ENCODE results near the gene CLEC4C.

The CLEC4C gene

GRCh38 chr12:7729746-7730145 lies 17.4 kb downstream of the CLEC4C start:
- DNase-seq (ENCODE audit: low read depth in 2 of 2, low spot score in 1 of 2), result no peak

GRCh38 chr12:7723926-7724325 lies 23.2 kb downstream of the CLEC4C start:
- DNase-seq (ENCODE audit: low read depth in 2 of 2, low spot score in 1 of 2), result no peak

DNA sequence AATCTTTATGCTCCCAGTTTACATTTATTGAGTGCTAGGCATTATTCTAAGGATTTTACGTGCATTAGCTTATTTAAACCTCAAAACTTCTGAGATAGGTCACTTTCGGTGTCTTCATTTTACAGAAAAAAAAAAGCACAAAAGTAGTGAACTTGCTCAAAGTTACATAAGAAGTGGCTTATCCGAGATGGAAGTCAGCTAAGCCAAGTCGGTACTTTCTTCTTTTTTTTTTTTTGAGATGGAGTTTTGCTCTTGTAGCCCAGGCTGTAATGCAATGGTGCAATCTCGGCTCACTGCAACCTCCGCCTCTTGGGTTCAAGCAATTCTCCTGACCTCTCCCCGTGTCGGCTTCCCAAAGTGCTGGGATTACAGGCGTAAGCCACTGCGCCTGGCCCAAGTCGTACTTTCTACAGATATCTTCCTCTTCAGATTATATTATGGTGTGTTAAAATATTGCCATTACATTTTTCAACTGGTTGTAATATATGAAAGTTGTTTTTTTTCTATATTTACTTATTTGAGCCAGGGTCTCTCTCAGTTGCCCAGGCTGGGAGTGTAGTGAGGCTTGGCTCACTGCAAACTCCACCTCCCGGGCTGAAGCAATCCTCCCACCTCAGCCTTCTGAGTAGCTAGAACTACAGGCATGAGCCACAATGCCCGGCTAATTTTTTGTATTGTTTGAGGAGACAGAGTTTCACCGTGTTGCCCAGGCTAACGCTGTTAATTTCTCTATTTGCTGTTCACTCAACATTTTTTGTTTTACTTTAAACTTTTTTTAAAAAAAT lies 27.0 kb downstream of the CLEC4C start:
- no peak for DNase-seq (ENCODE audit: low read depth in 2 of 2, low spot score in 1 of 2)

- no peak for DNase-seq (ENCODE audit: low read depth in 2 of 2, low spot score in 1 of 2)
Observed at GRCh38 chr12:7716381-7716780, 30.8 kb downstream of the CLEC4C start.

DNA sequence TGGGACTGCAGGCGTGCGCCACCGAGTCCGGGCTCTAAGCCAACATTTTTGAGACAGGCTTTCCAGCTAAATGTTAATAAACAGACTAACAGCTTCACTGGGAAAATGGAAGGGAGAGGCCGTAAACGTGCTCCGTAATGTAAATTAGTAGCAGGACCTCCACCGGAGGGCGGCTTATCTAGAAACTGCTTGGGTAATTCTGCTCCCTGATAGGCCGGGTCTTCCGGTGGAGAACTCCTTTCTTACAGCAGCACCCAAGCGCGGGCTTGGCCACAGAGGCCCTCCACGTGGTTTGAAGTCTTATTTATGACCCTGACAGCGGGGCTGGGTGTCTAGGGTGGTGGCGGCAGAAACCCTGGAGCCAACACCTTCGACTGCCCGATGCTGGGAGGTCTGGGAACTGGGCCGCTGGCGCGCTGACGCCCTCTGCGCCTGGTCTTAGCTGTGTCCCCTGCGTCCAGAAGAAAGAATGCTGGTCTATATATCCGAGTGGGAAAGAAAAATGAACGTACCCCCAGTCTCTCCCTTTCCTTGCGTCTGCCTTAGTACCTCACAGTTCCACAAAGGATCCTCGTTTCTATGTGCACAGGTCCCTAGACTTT lies 34.2 kb downstream of the CLEC4C start:
- DNase-seq (ENCODE audit: low read depth in 2 of 2, low spot score in 1 of 2), result no peak

DNA sequence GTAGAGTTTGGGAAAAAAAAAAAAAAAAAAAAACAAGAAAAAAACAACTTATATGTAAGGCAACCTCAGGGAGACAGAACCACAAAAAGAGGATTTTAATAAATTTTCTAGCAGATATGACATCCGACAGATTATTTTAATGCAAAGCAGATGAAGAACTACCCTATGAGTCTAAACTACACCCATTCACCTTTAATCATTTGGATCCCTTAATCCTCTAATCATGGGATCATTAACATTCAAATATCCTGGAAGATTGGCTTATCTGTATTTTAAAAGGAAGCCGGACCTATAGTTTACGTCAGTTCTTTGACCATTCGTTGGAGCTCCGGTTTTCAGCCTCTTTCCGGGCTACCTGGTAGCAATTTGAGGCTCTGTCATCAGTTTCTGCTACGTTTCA lies 36.0 kb downstream of the CLEC4C start, which contains the start of gene DPPA3:
Gene DPPA3 (plus strand): TSS at position 301 of the 400 bp plus-strand sequence. CDS start 138 bp downstream, outside the sequence.
- no peak for DNase-seq (ENCODE audit: low read depth in 2 of 2, low spot score in 1 of 2)

DNA sequence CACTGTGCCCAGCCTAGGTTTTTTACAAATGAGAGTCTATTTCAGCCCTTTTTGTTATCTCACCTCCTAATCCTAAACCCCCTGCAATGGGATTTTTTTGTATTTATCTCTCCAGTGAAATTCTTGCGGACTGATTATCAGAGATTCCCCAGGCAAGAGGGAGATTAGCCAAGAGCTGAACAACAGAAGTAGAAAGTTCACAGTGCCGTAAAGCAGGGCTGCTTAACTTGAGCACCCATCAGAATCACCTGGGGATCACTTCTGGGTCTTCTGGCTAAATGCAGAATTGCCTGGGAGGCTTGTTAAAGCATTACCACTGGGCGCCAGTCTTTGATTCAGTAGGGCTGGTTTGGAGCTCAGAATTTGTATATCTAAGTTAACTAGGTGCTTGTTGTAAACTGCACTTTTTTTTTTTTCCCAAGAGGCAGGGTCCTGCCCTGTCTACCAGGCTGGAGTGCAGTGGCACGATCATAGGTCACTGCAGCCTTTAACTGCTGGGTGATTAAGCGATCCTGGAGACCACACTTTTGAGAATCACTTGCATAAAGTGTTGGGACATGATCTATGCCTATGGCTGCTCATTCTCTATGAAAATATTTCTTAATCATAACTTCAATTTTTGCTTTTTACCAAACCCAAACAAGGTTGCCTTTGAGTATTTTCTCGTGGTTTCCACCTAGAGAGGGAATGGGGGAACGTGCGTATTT lies 37.1 kb downstream of the CLEC4C start:
- DNase-seq (ENCODE audit: low read depth in 2 of 2, low spot score in 1 of 2), result no peak

- no peak for DNase-seq (ENCODE audit: low read depth in 2 of 2, low spot score in 1 of 2)
Observed at GRCh38 chr12:7705846-7706245, 41.3 kb downstream of the CLEC4C start.

GRCh38 chr12:7695566-7696197 lies 51.5 kb downstream of the CLEC4C start, which contains the start of gene GDF3:
GDF3 (minus strand) TSS chr12:7695775; CDS start chr12:7695728, 47 bp downstream.
- DNase-seq (ENCODE audit: low read depth in 2 of 2, low spot score in 1 of 2), result no peak

GRCh38 chr12:7695237-7695560 lies 52.0 kb downstream of the CLEC4C start:
- no peak for DNase-seq (ENCODE audit: low read depth in 2 of 2, low spot score in 1 of 2)

DNA sequence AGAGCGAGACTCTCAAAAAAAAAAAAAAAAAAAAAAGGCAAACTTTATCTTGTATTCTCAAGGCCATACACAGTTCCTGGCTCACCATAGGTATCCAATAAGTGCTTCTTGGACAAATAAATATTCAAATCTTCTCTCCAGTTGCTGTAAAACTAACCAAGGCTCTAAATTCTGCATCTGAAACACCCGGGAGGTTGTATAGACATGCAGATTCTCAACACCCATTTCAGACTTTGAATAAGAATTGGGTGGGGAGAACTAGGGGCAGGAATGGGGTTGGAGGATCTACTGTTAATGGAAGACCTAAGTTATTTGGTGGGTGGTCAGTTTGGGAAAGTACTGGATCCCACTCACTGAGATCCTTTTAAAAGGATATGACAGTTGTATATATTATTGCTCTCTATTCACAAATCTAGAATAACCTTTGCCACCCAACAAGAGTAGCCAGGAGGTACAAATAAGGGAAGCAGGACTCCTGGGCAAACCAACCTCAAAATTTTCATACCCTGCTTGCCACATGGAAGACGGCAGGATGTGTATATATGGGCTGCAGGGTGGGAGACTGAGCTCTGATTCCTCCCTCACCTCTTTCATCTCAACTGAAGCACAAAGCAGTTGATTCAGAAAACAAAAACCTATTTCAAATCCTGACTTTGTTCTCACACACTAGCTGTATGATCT lies 52.5 kb downstream of the CLEC4C start:
- DNase-seq (ENCODE audit: low read depth in 2 of 2, low spot score in 1 of 2), result no peak

- DNase-seq (ENCODE audit: low read depth in 2 of 2, low spot score in 1 of 2), result no peak
Observed at GRCh38 chr12:7693793-7694192, 53.4 kb downstream of the CLEC4C start.

DNA sequence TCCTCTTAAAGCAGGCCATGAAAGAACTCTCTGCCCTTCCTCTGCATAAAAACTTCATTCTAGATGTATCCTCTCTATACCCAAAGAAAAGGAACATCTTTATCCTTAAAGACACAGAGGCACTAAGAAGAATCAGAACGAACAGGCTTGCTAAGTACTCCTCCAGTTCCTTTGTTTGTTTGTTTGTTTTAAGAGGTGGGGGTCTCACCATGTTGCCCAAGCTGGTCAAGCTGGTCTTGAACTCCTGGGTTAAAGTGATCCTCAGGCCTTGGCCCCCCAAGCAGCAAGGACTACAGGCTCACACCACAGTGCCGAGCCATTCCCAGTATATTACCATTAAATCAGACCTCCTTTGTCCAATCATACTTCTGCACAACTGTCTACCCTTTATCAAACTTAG lies 65.6 kb downstream of the CLEC4C start:
- no peak for DNase-seq (ENCODE audit: low read depth in 2 of 2, low spot score in 1 of 2)

Data from stimulated activated CD8-positive, alpha-beta memory T cell treated with anti-CD3 and anti-CD28 coated beads, Interleukin-4, amount 100 ng/mL, for 4 hours (primary cell).